SKM-1 treated with dmso at 0.1 percent for 144 hours (cell line): ENCODE data around the gene DLGAP5.

Experiments used
- DNase-seq: peaks from one replicate; lab custom pipeline; 2025; ENCODE audit not compliant: unreplicated experiment; lab: John Stamatoyannopoulos, UW

Gene DLGAP5

GRCh38 chr14:55191203-55192053 lies at the start of gene DLGAP5:
TSS of gene DLGAP5 (minus strand) at chr14:55191585. CDS start at chr14:55189179, 2,406 bp downstream.
- DNase-seq: peak; percentile 82

GRCh38 chr14:55240526-55241178 lies 49.3 kb upstream of the DLGAP5 start:
- no peak for DNase-seq

- no peak for DNase-seq
Observed at GRCh38 chr14:55239320-55239719, 47.9 kb upstream of the DLGAP5 start.

GRCh38 chr14:55238019-55238680 lies 46.8 kb upstream of the DLGAP5 start:
- no peak for DNase-seq

- DNase-seq: no peak
Observed at GRCh38 chr14:55233591-55233990, 42.2 kb upstream of the DLGAP5 start.

- no peak for DNase-seq
Observed at GRCh38 chr14:55228261-55228660, 36.9 kb upstream of the DLGAP5 start.

- no peak for DNase-seq
Observed at GRCh38 chr14:55223364-55223763, 32.0 kb upstream of the DLGAP5 start.

- DNase-seq: no peak
Observed at GRCh38 chr14:55221968-55222367, 30.6 kb upstream of the DLGAP5 start.

GRCh38 chr14:55221186-55221585 lies 29.8 kb upstream of the DLGAP5 start:
- DNase-seq: no peak

- DNase-seq: no peak
Observed at GRCh38 chr14:55220230-55220629, 28.8 kb upstream of the DLGAP5 start.

- DNase-seq: no peak
Observed at GRCh38 chr14:55212634-55213033, 21.2 kb upstream of the DLGAP5 start.

- no peak for DNase-seq
Observed at GRCh38 chr14:55207832-55208231, 16.4 kb upstream of the DLGAP5 start.

GRCh38 chr14:55206175-55206693 lies 14.8 kb upstream of the DLGAP5 start:
- DNase-seq: no peak

- no peak for DNase-seq
Observed at GRCh38 chr14:55201219-55202101, 10.1 kb upstream of the DLGAP5 start.

- no peak for DNase-seq
Observed at GRCh38 chr14:55200651-55201050, 9.3 kb upstream of the DLGAP5 start.

- DNase-seq: no peak
Observed at GRCh38 chr14:55198749-55199148, 7.4 kb upstream of the DLGAP5 start.

- DNase-seq: no peak
Observed at GRCh38 chr14:55194656-55195355, 3.4 kb upstream of the DLGAP5 start.

- no peak for DNase-seq
Observed at GRCh38 chr14:55192054-55192621, 753 bp upstream of the DLGAP5 start.

- DNase-seq: no peak
Observed at GRCh38 chr14:55190906-55191202, 531 bp downstream of the DLGAP5 start.
